GM21825 (cell line): Measurements from ENCODE around the gene PALMD.

ENCODE experiments used
- ATAC-seq: cut with Tn5 transposase; IDR thresholded peaks from one replicate; pipeline ENCODE4 v1.9.1; 2021; ENCODE audit warnings: mild to moderate bottlenecking, moderate library complexity; ENCODE audit not compliant: unreplicated experiment

The PALMD gene

GRCh38 chr1:99634971-99635624 lies 10.8 kb upstream of the PALMD start:
- ATAC-seq, result no peak

- no peak for ATAC-seq
Measured at GRCh38 chr1:99635664-99636063, 10.2 kb upstream of the PALMD start.

- ATAC-seq, result no peak
Measured at GRCh38 chr1:99636647-99637175, 9.2 kb upstream of the PALMD start.

- no peak for ATAC-seq
Measured at GRCh38 chr1:99638853-99639252, 7.1 kb upstream of the PALMD start.

GRCh38 chr1:99639408-99639807 lies 6.5 kb upstream of the PALMD start:
- ATAC-seq, result no peak

GRCh38 chr1:99639945-99640344 lies 6.0 kb upstream of the PALMD start:
- ATAC-seq, result no peak

GRCh38 chr1:99640672-99641071 lies 5.2 kb upstream of the PALMD start:
- no peak for ATAC-seq

- ATAC-seq, result no peak
Measured at GRCh38 chr1:99641558-99641957, 4.4 kb upstream of the PALMD start.

- ATAC-seq, result no peak
Measured at GRCh38 chr1:99642053-99642452, 3.9 kb upstream of the PALMD start.

GRCh38 chr1:99643021-99643779 lies 2.7 kb upstream of the PALMD start:
- ATAC-seq, result no peak

- ATAC-seq, result no peak
Measured at GRCh38 chr1:99644279-99645004, 1.5 kb upstream of the PALMD start.

- no peak for ATAC-seq
Measured at GRCh38 chr1:99645203-99645602, 710 bp upstream of the PALMD start.

GRCh38 chr1:99646868-99647267 lies 955 bp downstream of the PALMD start:
- ATAC-seq, result no peak

GRCh38 chr1:99647490-99647889 lies 1.6 kb downstream of the PALMD start:
- ATAC-seq, result no peak

GRCh38 chr1:99648107-99648506 lies 2.2 kb downstream of the PALMD start:
- ATAC-seq, result no peak

- no peak for ATAC-seq
Measured at GRCh38 chr1:99650030-99650429, 4.1 kb downstream of the PALMD start.

GRCh38 chr1:99650773-99651437 lies 5.0 kb downstream of the PALMD start:
- ATAC-seq, result no peak

- ATAC-seq, result no peak
Measured at GRCh38 chr1:99652881-99653281, 7.0 kb downstream of the PALMD start.

- no peak for ATAC-seq
Measured at GRCh38 chr1:99655376-99655775, 9.5 kb downstream of the PALMD start.

- ATAC-seq, result no peak
Measured at GRCh38 chr1:99656701-99657100, 10.8 kb downstream of the PALMD start.
